H1 (cell line): ENCODE measurements around the gene VRK2. TPM values are rescaled to one million over a fixed set of nuclear protein-coding genes. Genes with fewer than 3 reads are reported as not detected.

Experiments used
- CTCF ChIA-PET: fragments of 300-600 bp; sonication (Branson Sonifier 250); formaldehyde crosslinking; loops from one replicate; lab custom pipeline; 2021; ENCODE audit not compliant: partially characterized antibody; lab: Charles Lee
- POLR2A ChIA-PET: fragments of 300-600 bp; sonication (Branson Sonifier 250); formaldehyde crosslinking; loops from one replicate; lab custom pipeline; 2021; ENCODE audit warnings: inconsistent platforms; ENCODE audit not compliant: partially characterized antibody; lab: Charles Lee
- DNase-seq, 2 experiments: peaks; one replicate each; pipeline versions ENCODE4 v3.0.0 to v3.0.0-alpha.2; 2010 to 2022; ENCODE audit warnings: low spot score in 2 of 2, low read depth in 1 of 2, mixed read lengths in 1 of 2
- FAIRE-seq: peaks from 2 replicates; lab custom pipeline; 2011; peaks lifted over from hg19 to GRCh38; lab: Jason Lieb, UNC
- H2AFZ ChIP-seq: 2 replicates; pipeline ENCODE4 v1.8.1; 2012; ENCODE audit warnings: low read length, inconsistent platforms
- H2AK5ac ChIP-seq: 2 replicates; pipeline ENCODE4 v1.6.1; 2013; ENCODE audit warnings: low read depth, low read length
- H2BK120ac ChIP-seq: replicated peaks from 2 replicates; pipeline ENCODE3; 2013; ENCODE audit warnings: low read depth, low read length, inconsistent platforms
- H2BK12ac ChIP-seq: 2 replicates; pipeline ENCODE4 v1.6.1; 2013; ENCODE audit warnings: low read depth, low read length
- H2BK15ac ChIP-seq: 2 replicates; pipeline ENCODE4 v1.6.1; 2013; ENCODE audit warnings: low read length
- H2BK20ac ChIP-seq: 2 replicates; pipeline ENCODE4 v1.6.1; 2013; ENCODE audit warnings: low read length
- H2BK5ac ChIP-seq: 2 replicates; pipeline ENCODE4 v1.6.1; 2013; ENCODE audit warnings: low read depth, low read length
- H3K14ac ChIP-seq: 2 replicates; pipeline ENCODE4 v1.6.1; 2013; ENCODE audit warnings: inconsistent platforms; ENCODE audit not compliant: insufficient read length
- H3K18ac ChIP-seq: 2 replicates; pipeline ENCODE4 v1.6.1; 2013; ENCODE audit warnings: low read length; ENCODE audit errors: extremely low read depth
- H3K23ac ChIP-seq: 2 replicates; pipeline ENCODE4 v1.6.1; 2013; ENCODE audit warnings: inconsistent platforms; ENCODE audit not compliant: insufficient read length
- H3K23me2 ChIP-seq: 2 replicates; pipeline ENCODE4 v1.6.1; 2013; ENCODE audit warnings: low read depth, low read length
- H3K27ac ChIP-seq: 2 replicates; pipeline ENCODE4 v1.6.1; 2011; ENCODE audit warnings: low read depth, low read length, inconsistent platforms
- H3K27me3 ChIP-seq, 4 experiments: replicated peaks in 1 of 4; 1 replicate in 1 of 4; 2 replicates in 3 of 4; pipeline versions ENCODE4 v1.6.1 to v1.8.1; 2011 to 2013; ENCODE audit warnings: low read length in 3 of 4, mild to moderate bottlenecking in 3 of 4, inconsistent platforms in 2 of 4, mixed read lengths in 2 of 4, moderate library complexity in 1 of 4; ENCODE audit not compliant: control insufficient read depth in 3 of 4, insufficient read depth in 3 of 4; ENCODE audit errors: extremely low read depth in 1 of 4
- H3K36me3 ChIP-seq, 4 experiments: 2 replicates each; pipeline versions ENCODE4 v1.6.1 to v1.8.1; 2011 to 2013; ENCODE audit warnings: mild to moderate bottlenecking in 4 of 4, low read length in 3 of 4, moderate library complexity in 2 of 4, control low read depth in 1 of 4, inconsistent platforms in 1 of 4; ENCODE audit not compliant: insufficient read depth in 4 of 4, control insufficient read depth in 2 of 4
- H3K4ac ChIP-seq: replicated peaks from 2 replicates; pipeline ENCODE3; 2013; ENCODE audit warnings: low read length, low read depth, mixed read lengths, inconsistent platforms; ENCODE audit not compliant: insufficient read length
- H3K4me1 ChIP-seq, 4 experiments: replicated peaks in 1 of 4; 1 replicate in 1 of 4; 2 replicates in 3 of 4; pipeline versions ENCODE4 v1.6.1 to v1.8.1; 2011 to 2013; ENCODE audit warnings: low read length in 3 of 4, inconsistent platforms in 2 of 4, mixed read lengths in 1 of 4; ENCODE audit not compliant: insufficient read depth in 4 of 4, control insufficient read depth in 3 of 4
- H3K4me2 ChIP-seq, 2 experiments: 2 replicates each; pipeline versions ENCODE4 v1.6.1 to v1.8.1; 2011 to 2013; ENCODE audit warnings: low read depth in 2 of 2, low read length in 2 of 2, control low read depth in 1 of 2, inconsistent platforms in 1 of 2, mild to moderate bottlenecking in 1 of 2; ENCODE audit not compliant: insufficient read depth in 1 of 2
- H3K4me3 ChIP-seq, 4 experiments: fragments of 200-600, 300-600 bp in 1 of 4; sonication (generic), shearing (Covaris generic), sonication (Bioruptor Twin) in 1 of 4; 2 replicates each; pipeline versions ENCODE4 v1.5.1 to v1.8.1; 2011 to 2016; ENCODE audit warnings: low read length in 4 of 4, low read depth in 3 of 4, control low read depth in 2 of 4, inconsistent platforms in 2 of 4, mild to moderate bottlenecking in 2 of 4, mixed read lengths in 1 of 4, moderate library complexity in 1 of 4; ENCODE audit not compliant: insufficient read depth in 2 of 4; ENCODE audit errors: extremely low read depth in 1 of 4
- H3K56ac ChIP-seq: replicated peaks from 2 replicates; pipeline ENCODE3; 2013; ENCODE audit warnings: low read depth, mild to moderate bottlenecking, mixed read lengths, low read length, inconsistent platforms; ENCODE audit not compliant: insufficient read length
- H3K79me1 ChIP-seq: 2 replicates; pipeline ENCODE4 v1.6.1; 2013; ENCODE audit warnings: low read depth, low read length, control low read depth
- H3K79me2 ChIP-seq, 2 experiments: 2 replicates each; pipeline versions ENCODE4 v1.6.1 to v1.8.1; 2012 to 2013; ENCODE audit warnings: low read length in 2 of 2, mild to moderate bottlenecking in 2 of 2, inconsistent platforms in 1 of 2; ENCODE audit not compliant: insufficient read depth in 2 of 2, control insufficient read depth in 1 of 2
- H3K9ac ChIP-seq, 4 experiments: replicated peaks in 1 of 4; 1 replicate in 1 of 4; 2 replicates in 3 of 4; pipeline versions ENCODE4 v1.6.1 to v1.8.1; 2011 to 2013; ENCODE audit warnings: low read depth in 3 of 4, low read length in 3 of 4, control low read depth in 2 of 4, mild to moderate bottlenecking in 2 of 4, moderate library complexity in 2 of 4, inconsistent platforms in 1 of 4; ENCODE audit errors: extremely low read depth in 1 of 4
- H3K9me3 ChIP-seq, 2 experiments: 2 replicates each; pipeline versions ENCODE4 v1.6.1 to v1.8.1; 2012 to 2013; ENCODE audit warnings: mild to moderate bottlenecking in 2 of 2, moderate library complexity in 2 of 2, control low read depth in 1 of 2, inconsistent platforms in 1 of 2, low read depth in 1 of 2, low read length in 1 of 2, mixed read lengths in 1 of 2; ENCODE audit not compliant: insufficient read depth in 2 of 2
- H4K20me1 ChIP-seq, 2 experiments: replicated peaks in 1 of 2; 2 replicates each; pipeline versions ENCODE3 to v1.8.1; 2011 to 2013; ENCODE audit warnings: inconsistent platforms in 2 of 2, low read length in 2 of 2, mild to moderate bottlenecking in 1 of 2; ENCODE audit not compliant: insufficient read depth in 2 of 2, control insufficient read depth in 1 of 2
- H4K5ac ChIP-seq: 2 replicates; pipeline ENCODE4 v1.6.1; 2013; ENCODE audit warnings: low read length, low read depth, mixed read lengths, inconsistent platforms; ENCODE audit not compliant: insufficient read length
- H4K8ac ChIP-seq: 2 replicates; pipeline ENCODE4 v1.8.0; 2013; ENCODE audit warnings: mild to moderate bottlenecking, moderate library complexity, low read length, inconsistent platforms; ENCODE audit not compliant: insufficient read depth; ENCODE audit errors: extremely low read depth
- H4K91ac ChIP-seq: replicated peaks from 2 replicates; pipeline ENCODE3; 2013; ENCODE audit warnings: low read length, mixed read lengths, inconsistent platforms; ENCODE audit not compliant: insufficient read length
- ASH2L ChIP-seq: fragments of 200-600, 300-600 bp; sonication (generic); IDR thresholded peaks from one replicate; pipeline ENCODE4 v1.7.1; 2017; ENCODE audit warnings: low read length
- BACH1 ChIP-seq: IDR thresholded peaks from 2 replicates; pipeline ENCODE4 v1.6.1; 2012; ENCODE audit warnings: low read length, improper control_type of control experiment
- CBX8 ChIP-seq: fragments of 300-800, 300-1000 bp; sonication (generic); IDR thresholded peaks from 2 replicates; pipeline ENCODE4 v1.7.1; 2016; ENCODE audit warnings: low read depth, low read length, borderline replicate concordance
- CREB1 ChIP-seq: IDR thresholded peaks from 2 replicates; pipeline ENCODE4 v1.6.1; 2012; ENCODE audit warnings: inconsistent platforms
- JUN ChIP-seq: IDR thresholded peaks from 2 replicates; pipeline ENCODE4 v1.6.1; 2011; ENCODE audit warnings: low read depth, mild to moderate bottlenecking, improper control_type of control experiment, low read length
- JUND ChIP-seq: IDR thresholded peaks from 2 replicates; pipeline ENCODE4 v1.6.1; 2011; ENCODE audit warnings: mild to moderate bottlenecking, improper control_type of control experiment, low read length
- KDM1A ChIP-seq: fragments of 200-600, 300-600 bp; sonication (generic); IDR thresholded peaks from 2 replicates; pipeline ENCODE4 v1.7.1; 2016; ENCODE audit warnings: mild to moderate bottlenecking, low read length, borderline replicate concordance
- MAFK ChIP-seq: IDR thresholded peaks from 2 replicates; pipeline ENCODE4 v1.6.1; 2012; ENCODE audit warnings: low read depth, mild to moderate bottlenecking, improper control_type of control experiment, low read length
- POLR2AphosphoS5 ChIP-seq: IDR thresholded peaks from 2 replicates; pipeline ENCODE4 v1.6.1; 2011; ENCODE audit warnings: low read depth, low read length
- RAD21 ChIP-seq, 2 experiments: IDR thresholded peaks in 1 of 2; conservative IDR thresholded peaks in 1 of 2; 2 replicates each; pipeline ENCODE4 v1.6.1; 2011; ENCODE audit warnings: low read depth in 2 of 2, low read length in 2 of 2, improper control_type of control experiment in 1 of 2, inconsistent platforms in 1 of 2, mild to moderate bottlenecking in 1 of 2, moderate library complexity in 1 of 2
- SAP30 ChIP-seq: fragments of 300-600 bp; sonication (generic); IDR thresholded peaks from 2 replicates; pipeline ENCODE4 v1.7.1; 2012; ENCODE audit warnings: low read length, moderate library complexity, mild to moderate bottlenecking, inconsistent platforms; ENCODE audit not compliant: insufficient read depth, insufficient replicate concordance
- TAF1 ChIP-seq: IDR thresholded peaks from 2 replicates; pipeline ENCODE4 v1.6.1; 2011; ENCODE audit warnings: mild to moderate bottlenecking, low read depth, low read length
- ZNF274 ChIP-seq: IDR thresholded peaks from 2 replicates; pipeline ENCODE4 v1.7.0; 2012; ENCODE audit warnings: low read length, borderline replicate concordance; ENCODE audit errors: extremely low read depth
- polyA plus RNA-seq, 7 experiments: library from polyadenylated mRNA; depleted of rRNA in 3 of 7; stranded (reverse) in 5 of 7; unstranded in 2 of 7; fragments of >200 nt in 5 of 7; fragments of 200-250 nt in 2 of 7; gene quantifications; 1 replicate in 5 of 7; 2 replicates in 1 of 7; 4 replicates in 1 of 7; pipeline versions ENCODE4 v1.2.1 to v1.2.3, GENCODE V29; 2011 to 2013; ENCODE audit warnings: missing spikeins in 2 of 7, mixed read lengths in 2 of 7
- total RNA-seq: library from RNA; stranded (reverse); fragmentation: NEBNext Ultra II Directional; extraction: Animal tissue kit (Norgen Biotek cat#: 25700); gene quantifications from 2 replicates; pipeline ENCODE4 v1.2.1, GENCODE V29; 2021
- TF ChIP-seq, protein P1 (sequence below), 3 experiments: IDR thresholded peaks; 1 replicate in 2 of 3; 2 replicates in 1 of 3; pipeline versions ENCODE4 v1.5.1 to v1.6.1; 2011; ENCODE audit warnings: low read length in 3 of 3, mild to moderate bottlenecking in 3 of 3, inconsistent platforms in 2 of 3, low read depth in 1 of 3, moderate library complexity in 1 of 3; ENCODE audit not compliant: insufficient read depth in 1 of 3; ENCODE audit errors: control extremely low read depth in 1 of 3

VRK2 gene
- total and polyA plus RNA-seq, 2 of the 8 experiments (the other 6 are each of a cell fraction or from before 2014, with no cell fraction given) = 7.6 to 27.8 TPM

DNA sequence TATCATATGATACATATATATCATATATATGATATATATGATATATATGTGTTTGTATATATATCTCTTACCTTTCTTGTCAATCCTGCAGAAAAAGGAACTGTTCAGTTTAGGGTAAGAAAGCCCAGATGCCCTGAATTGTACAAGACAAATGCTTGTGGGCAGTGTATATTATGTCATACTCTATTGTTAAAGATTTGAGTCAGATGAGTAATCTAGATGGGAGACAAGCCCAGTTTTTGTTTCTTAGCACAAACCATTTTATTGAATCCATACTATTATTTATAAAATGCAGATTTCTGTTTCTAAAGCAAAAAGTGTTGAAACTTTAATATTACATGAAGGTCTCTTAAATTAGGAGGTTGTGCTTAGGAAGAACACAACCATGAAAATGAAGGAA is 90.6 kb downstream of the VRK2 start:
- Histone ChIP-seq H3K18ac (no peak overlapping the region), H3K4me1 (no peaks in the 10 kb centered on the region), H2BK5ac (no peak overlapping the region), H3K27me3 (no peaks in the 10 kb centered on the region), H4K8ac (no peak overlapping the region), H3K4ac (no peak overlapping the region), H2BK15ac (no peak overlapping the region), H3K14ac (no peak overlapping the region), H4K20me1 (no peaks in the 10 kb centered on the region), H3K79me2 (no peaks in the 10 kb centered on the region), H4K91ac (no peak overlapping the region), H3K27ac (no peak overlapping the region), H3K56ac (no peak overlapping the region), H2AFZ (no peak overlapping the region), H4K5ac (no peak overlapping the region), H3K23me2 (no peaks in the 10 kb centered on the region), H3K9ac (no peak overlapping the region), H3K79me1 (no peaks in the 10 kb centered on the region), H3K4me3 (no peak overlapping the region), H3K36me3 (peaks cover 0 to 2% (median under 1%) of the 10 kb centered on the region in 4 experiments; a peak in 3 of 8 replicates), H2BK120ac (no peak overlapping the region), H3K23ac (no peak overlapping the region), H2AK5ac (no peak overlapping the region), H2BK12ac (no peak overlapping the region), H3K9me3 (no peaks in the 10 kb centered on the region), H3K4me2 (no peak overlapping the region), H2BK20ac (no peak overlapping the region)
- POLR2A ChIA-PET = no interaction called here
- no peak for DNase-seq
- FAIRE-seq = no peak
- CTCF ChIA-PET = no interaction called here
- TF ChIP-seq JUN = no peak
- no peak for TF ChIP-seq POLR2AphosphoS5
- no peak for TF ChIP-seq ZNF274
- TF ChIP-seq, protein P1, sequence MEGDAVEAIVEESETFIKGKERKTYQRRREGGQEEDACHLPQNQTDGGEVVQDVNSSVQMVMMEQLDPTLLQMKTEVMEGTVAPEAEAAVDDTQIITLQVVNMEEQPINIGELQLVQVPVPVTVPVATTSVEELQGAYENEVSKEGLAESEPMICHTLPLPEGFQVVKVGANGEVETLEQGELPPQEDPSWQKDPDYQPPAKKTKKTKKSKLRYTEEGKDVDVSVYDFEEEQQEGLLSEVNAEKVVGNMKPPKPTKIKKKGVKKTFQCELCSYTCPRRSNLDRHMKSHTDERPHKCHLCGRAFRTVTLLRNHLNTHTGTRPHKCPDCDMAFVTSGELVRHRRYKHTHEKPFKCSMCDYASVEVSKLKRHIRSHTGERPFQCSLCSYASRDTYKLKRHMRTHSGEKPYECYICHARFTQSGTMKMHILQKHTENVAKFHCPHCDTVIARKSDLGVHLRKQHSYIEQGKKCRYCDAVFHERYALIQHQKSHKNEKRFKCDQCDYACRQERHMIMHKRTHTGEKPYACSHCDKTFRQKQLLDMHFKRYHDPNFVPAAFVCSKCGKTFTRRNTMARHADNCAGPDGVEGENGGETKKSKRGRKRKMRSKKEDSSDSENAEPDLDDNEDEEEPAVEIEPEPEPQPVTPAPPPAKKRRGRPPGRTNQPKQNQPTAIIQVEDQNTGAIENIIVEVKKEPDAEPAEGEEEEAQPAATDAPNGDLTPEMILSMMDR (IDR thresholded peaks at IDR 0.05; ENCODE audit: control extremely low read depth in 1 of 3, insufficient read depth in 1 of 3, low read depth in 1 of 3, low read length in 3 of 3) = no peak
- TF ChIP-seq SAP30 = no peak
- no peak for TF ChIP-seq BACH1
- no peak for TF ChIP-seq MAFK
- TF ChIP-seq JUND = no peak
- TF ChIP-seq TAF1 = no peak
- TF ChIP-seq RAD21 (IDR thresholded peaks at IDR 0.05 in 1 of 2, conservative IDR thresholded peaks at IDR 0.05 in 1 of 2; ENCODE audit: low read depth in 2 of 2, low read length in 2 of 2) = no peak
- TF ChIP-seq CBX8 = no peak
- no peak for TF ChIP-seq KDM1A
- no peak for TF ChIP-seq CREB1
- TF ChIP-seq ASH2L = no peak
